LNCaP clone FGC (cell line): Measurements from ENCODE around the gene TUBA8.
"Not testable (repeated sequence)": the region's sequence is repeated elsewhere in the genome, so short reads cannot be mapped to it uniquely, and the experiment has no call there.

Experiments used
- DNase-seq: peaks from one replicate; pipeline ENCODE4 v3.0.0-alpha.2; 2011; ENCODE audit warnings: low read depth
- H3K4me3 ChIP-seq: 2 replicates; pipeline ENCODE4 v1.5.1; 2011; ENCODE audit warnings: mild to moderate bottlenecking, low read depth, low read length, control low read depth
- TF ChIP-seq, protein P1 (sequence below): IDR thresholded peaks from 2 replicates; pipeline ENCODE4 v1.5.1; 2012; ENCODE audit warnings: mild to moderate bottlenecking; ENCODE audit not compliant: control insufficient read depth, insufficient read depth; ENCODE audit errors: extremely low read depth

Gene TUBA8

GRCh38 chr22:18110194-18110953, at the start of gene TUBA8:
Gene TUBA8 (plus strand): TSS chr22:18110809. CDS start chr22:18110866, 57 bp downstream.
- H3K4me3 ChIP-seq = no peak within 1 kb of the TSS
- no peak for DNase-seq

DNA sequence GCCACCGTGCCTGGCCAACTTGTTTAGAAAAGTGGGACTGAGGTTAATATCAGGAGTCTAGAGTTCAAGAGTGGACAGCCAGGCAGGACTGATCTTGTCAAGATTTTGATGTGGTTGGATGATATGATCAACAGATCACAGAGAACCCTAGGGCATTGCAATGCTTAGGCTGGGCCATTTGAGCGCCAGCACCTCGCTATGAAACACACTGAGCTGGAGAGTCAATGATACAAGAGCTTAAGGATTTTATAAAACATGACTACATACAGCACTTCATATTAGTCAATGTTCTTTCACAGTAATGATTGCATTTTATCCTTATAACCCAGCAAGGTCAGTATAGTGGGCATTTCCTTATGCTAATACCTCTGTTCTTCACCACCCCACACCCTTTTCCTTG, 48.2 kb upstream of the TUBA8 start:
- no peak for DNase-seq
- TF ChIP-seq, protein P1, sequence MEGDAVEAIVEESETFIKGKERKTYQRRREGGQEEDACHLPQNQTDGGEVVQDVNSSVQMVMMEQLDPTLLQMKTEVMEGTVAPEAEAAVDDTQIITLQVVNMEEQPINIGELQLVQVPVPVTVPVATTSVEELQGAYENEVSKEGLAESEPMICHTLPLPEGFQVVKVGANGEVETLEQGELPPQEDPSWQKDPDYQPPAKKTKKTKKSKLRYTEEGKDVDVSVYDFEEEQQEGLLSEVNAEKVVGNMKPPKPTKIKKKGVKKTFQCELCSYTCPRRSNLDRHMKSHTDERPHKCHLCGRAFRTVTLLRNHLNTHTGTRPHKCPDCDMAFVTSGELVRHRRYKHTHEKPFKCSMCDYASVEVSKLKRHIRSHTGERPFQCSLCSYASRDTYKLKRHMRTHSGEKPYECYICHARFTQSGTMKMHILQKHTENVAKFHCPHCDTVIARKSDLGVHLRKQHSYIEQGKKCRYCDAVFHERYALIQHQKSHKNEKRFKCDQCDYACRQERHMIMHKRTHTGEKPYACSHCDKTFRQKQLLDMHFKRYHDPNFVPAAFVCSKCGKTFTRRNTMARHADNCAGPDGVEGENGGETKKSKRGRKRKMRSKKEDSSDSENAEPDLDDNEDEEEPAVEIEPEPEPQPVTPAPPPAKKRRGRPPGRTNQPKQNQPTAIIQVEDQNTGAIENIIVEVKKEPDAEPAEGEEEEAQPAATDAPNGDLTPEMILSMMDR = no peak
- no peak overlapping the region for H3K4me3 ChIP-seq

More at GRCh38 chr22:18110194-18110953, at the start of gene TUBA8:
- TF ChIP-seq, protein P1 = no peak

GRCh38 chr22:18063306-18063705, 47.3 kb upstream of the TUBA8 start:
- TF ChIP-seq, protein P1 = no peak
- H3K4me3 ChIP-seq = no peak overlapping the region
- no peak for DNase-seq

GRCh38 chr22:18063715-18064114, 46.9 kb upstream of the TUBA8 start:
- not testable (repeated sequence) for DNase-seq

GRCh38 chr22:18064636-18065035, 46.0 kb upstream of the TUBA8 start:
- no peak for DNase-seq

More at GRCh38 chr22:18063715-18064114, 46.9 kb upstream of the TUBA8 start:
- not testable (repeated sequence) for H3K4me3 ChIP-seq

GRCh38 chr22:18065256-18065655, 45.4 kb upstream of the TUBA8 start:
- no peak overlapping the region for H3K4me3 ChIP-seq

More at GRCh38 chr22:18064636-18065035, 46.0 kb upstream of the TUBA8 start:
- TF ChIP-seq, protein P1 = no peak
- no peak overlapping the region for H3K4me3 ChIP-seq

GRCh38 chr22:18066181-18066859, 44.3 kb upstream of the TUBA8 start:
- TF ChIP-seq, protein P1 = no peak
- no peak overlapping the region for H3K4me3 ChIP-seq
- no peak for DNase-seq

More at GRCh38 chr22:18065256-18065655, 45.4 kb upstream of the TUBA8 start:
- TF ChIP-seq, protein P1 = no peak
- no peak for DNase-seq
